ENCODE data around the gene SP1.
A peak's percentile ranks its signal among the peaks of the same experiment; 100 is the strongest.
"Not testable (repeated sequence)": the region's sequence is repeated elsewhere in the genome, so short reads cannot be mapped to it uniquely, and the experiment has no call there.

The SP1 gene

GRCh38 chr12:53358836-53359419 lies 21.0 kb upstream of the SP1 start:
- WGBS, 2 experiments (ENCODE audit: insufficient coverage in 2 of 2), result 100% methylated on average over 1 to 2 of the region's 5 CpGs

GRCh38 chr12:53361638-53362037 lies 18.3 kb upstream of the SP1 start:
- not testable (repeated sequence) for H3K27ac ChIP-seq (ENCODE audit: low read depth, low read length, severe bottlenecking); H3K4me1 ChIP-seq (ENCODE audit: control insufficient read depth, insufficient read depth, low read length, poor library complexity, severe bottlenecking); H3K4me3 ChIP-seq (ENCODE audit: extremely low read depth, insufficient read depth, low read length, poor library complexity, severe bottlenecking); H3K9me3 ChIP-seq (ENCODE audit: control insufficient read depth, low read length); H3K36me3 ChIP-seq (ENCODE audit: control insufficient read depth, insufficient read depth, low read length)
- WGBS, 2 experiments (ENCODE audit: insufficient coverage in 2 of 2), result 80% methylated on average over 2 of the region's 10 CpGs; no CpG with 5 or more reads in 1 of the 2 experiments

More at GRCh38 chr12:53358836-53359419, 21.0 kb upstream of the SP1 start:
- Histone ChIP-seq H3K4me3 (ENCODE audit: extremely low read depth, insufficient read depth, low read length, poor library complexity, severe bottlenecking) (no peak overlapping the region), H3K9me3 (ENCODE audit: control insufficient read depth, low read length) (no peaks in the 10 kb centered on the region), H3K4me1 (ENCODE audit: control insufficient read depth, insufficient read depth, low read length, poor library complexity, severe bottlenecking) (no peaks in the 10 kb centered on the region), H3K27ac (ENCODE audit: low read depth, low read length, severe bottlenecking) (no peak overlapping the region), H3K36me3 (ENCODE audit: control insufficient read depth, insufficient read depth, low read length) (no peaks in the 10 kb centered on the region)

- H3K4me1 ChIP-seq (ENCODE audit: control insufficient read depth, insufficient read depth, low read length, poor library complexity, severe bottlenecking), result no peaks in the 10 kb centered on the region
- H3K27ac ChIP-seq (ENCODE audit: low read depth, low read length, severe bottlenecking), result no peak overlapping the region
- no peak overlapping the region for H3K4me3 ChIP-seq (ENCODE audit: extremely low read depth, insufficient read depth, low read length, poor library complexity, severe bottlenecking)
- H3K9me3 ChIP-seq (ENCODE audit: control insufficient read depth, low read length), result no peaks in the 10 kb centered on the region
- H3K36me3 ChIP-seq (ENCODE audit: control insufficient read depth, insufficient read depth, low read length), result no peaks in the 10 kb centered on the region
- 97% methylated on average over 3 of the region's 4 CpGs; no CpG with 5 or more reads in 1 of the 2 experiments for WGBS, 2 experiments (ENCODE audit: insufficient coverage in 2 of 2)
Measured at GRCh38 chr12:53365245-53365904, 14.6 kb upstream of the SP1 start.

DNA sequence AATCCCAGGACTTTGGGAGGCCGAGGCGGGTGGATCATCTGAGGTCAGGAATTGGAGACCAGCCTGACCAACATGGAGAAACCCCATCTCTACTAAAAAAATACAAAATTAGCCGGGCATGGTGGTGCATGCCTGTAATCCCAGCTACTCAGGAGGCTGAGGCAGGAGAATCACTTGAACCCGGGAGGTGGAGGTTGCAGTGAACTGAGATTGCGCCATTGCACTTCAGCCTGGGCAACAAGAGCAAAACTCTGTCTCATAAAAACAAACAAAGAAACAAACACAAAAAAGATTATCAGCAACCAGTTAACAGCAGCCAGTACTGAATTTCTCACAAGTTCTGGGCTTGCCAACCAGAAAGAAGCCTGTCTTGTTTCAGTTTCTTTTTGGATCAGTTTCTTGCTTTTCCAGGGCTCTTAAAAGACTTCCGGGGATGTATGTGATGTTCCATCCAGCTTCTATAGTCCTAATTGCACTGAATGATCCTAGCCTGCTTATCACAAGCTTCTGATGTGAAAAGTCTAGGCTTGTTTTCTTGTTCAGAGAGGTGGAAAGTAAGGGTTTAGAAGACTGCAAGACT lies 6.3 kb upstream of the SP1 start:
- 100% methylated on average over 3 to 4 of the region's 6 CpGs for WGBS, 2 experiments (ENCODE audit: insufficient coverage in 2 of 2)
- peak overlapping the region; percentile 66 for H3K27ac ChIP-seq (ENCODE audit: low read depth, low read length, severe bottlenecking)
- not testable (repeated sequence) for H3K4me1 ChIP-seq (ENCODE audit: control insufficient read depth, insufficient read depth, low read length, poor library complexity, severe bottlenecking); H3K9me3 ChIP-seq (ENCODE audit: control insufficient read depth, low read length); H3K36me3 ChIP-seq (ENCODE audit: control insufficient read depth, insufficient read depth, low read length); H3K4me3 ChIP-seq (ENCODE audit: extremely low read depth, insufficient read depth, low read length, poor library complexity, severe bottlenecking)

GRCh38 chr12:53374277-53374676 lies 5.7 kb upstream of the SP1 start:
- WGBS, 2 experiments (ENCODE audit: insufficient coverage in 2 of 2), result 83 to 86% methylated on average over 11 to 12 of the region's 14 CpGs

GRCh38 chr12:53376747-53377146 lies 3.2 kb upstream of the SP1 start:
- Histone ChIP-seq H3K4me3 (ENCODE audit: extremely low read depth, insufficient read depth, low read length, poor library complexity, severe bottlenecking) (no peak overlapping the region), H3K27ac (ENCODE audit: low read depth, low read length, severe bottlenecking) (no peak overlapping the region), H3K9me3 (ENCODE audit: control insufficient read depth, low read length) (no peaks in the 10 kb centered on the region), H3K4me1 (ENCODE audit: control insufficient read depth, insufficient read depth, low read length, poor library complexity, severe bottlenecking) (peaks cover 17% of the 10 kb centered on the region), H3K36me3 (ENCODE audit: control insufficient read depth, insufficient read depth, low read length) (peaks cover 6% of the 10 kb centered on the region)
- WGBS, 2 experiments (ENCODE audit: insufficient coverage in 2 of 2), result no CpG with 5 or more reads among the region's 2 CpGs

More at GRCh38 chr12:53374277-53374676, 5.7 kb upstream of the SP1 start:
- H3K9me3 ChIP-seq (ENCODE audit: control insufficient read depth, low read length); H3K4me1 ChIP-seq (ENCODE audit: control insufficient read depth, insufficient read depth, low read length, poor library complexity, severe bottlenecking); H3K4me3 ChIP-seq (ENCODE audit: extremely low read depth, insufficient read depth, low read length, poor library complexity, severe bottlenecking); H3K27ac ChIP-seq (ENCODE audit: low read depth, low read length, severe bottlenecking); H3K36me3 ChIP-seq (ENCODE audit: control insufficient read depth, insufficient read depth, low read length): not testable (repeated sequence)

DNA sequence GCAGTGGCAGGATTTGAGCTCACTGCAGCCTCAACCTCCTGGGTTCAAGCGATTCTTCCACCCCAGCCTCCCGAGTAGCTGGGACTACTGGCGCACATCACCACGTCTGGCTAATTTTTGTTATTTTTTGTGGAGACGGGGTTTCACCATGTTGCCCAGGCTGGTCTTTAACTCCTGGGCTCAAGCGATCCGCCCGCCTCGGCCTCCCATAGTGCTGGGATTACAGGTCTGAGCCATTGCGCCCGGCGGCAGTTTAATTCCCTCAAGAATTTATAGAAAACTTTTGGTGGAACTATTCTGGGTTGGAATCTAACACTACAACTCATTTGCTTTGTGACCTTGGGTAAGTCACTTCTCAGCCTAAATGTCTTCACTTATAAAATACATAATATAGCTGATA lies 1.8 kb upstream of the SP1 start:
- 94 to 98% methylated on average over 7 to 9 of the region's 12 CpGs for WGBS, 2 experiments (ENCODE audit: insufficient coverage in 2 of 2)
- H3K9me3 ChIP-seq (ENCODE audit: control insufficient read depth, low read length), result no peaks in the 10 kb centered on the region
- H3K36me3 ChIP-seq (ENCODE audit: control insufficient read depth, insufficient read depth, low read length), result peaks cover 20% of the 10 kb centered on the region
- no peak overlapping the region for H3K27ac ChIP-seq (ENCODE audit: low read depth, low read length, severe bottlenecking)
- no peak overlapping the region for H3K4me3 ChIP-seq (ENCODE audit: extremely low read depth, insufficient read depth, low read length, poor library complexity, severe bottlenecking)
- H3K4me1 ChIP-seq (ENCODE audit: control insufficient read depth, insufficient read depth, low read length, poor library complexity, severe bottlenecking), result peaks cover 21% of the 10 kb centered on the region

- Histone ChIP-seq H3K9me3 (ENCODE audit: control insufficient read depth, low read length) (no peaks in the 10 kb centered on the region), H3K4me1 (ENCODE audit: control insufficient read depth, insufficient read depth, low read length, poor library complexity, severe bottlenecking) (peaks cover 28% of the 10 kb centered on the region), H3K4me3 (ENCODE audit: extremely low read depth, insufficient read depth, low read length, poor library complexity, severe bottlenecking) (peak overlapping the region; percentile 41), H3K27ac (ENCODE audit: low read depth, low read length, severe bottlenecking) (peak overlapping the region; percentile 73), H3K36me3 (ENCODE audit: control insufficient read depth, insufficient read depth, low read length) (peaks cover 26% of the 10 kb centered on the region)
- 32 to 35% methylated on average over 22 to 23 of the region's 23 CpGs for WGBS, 2 experiments (ENCODE audit: insufficient coverage in 2 of 2)
Measured at GRCh38 chr12:53378724-53379388, 1.1 kb upstream of the SP1 start.

DNA sequence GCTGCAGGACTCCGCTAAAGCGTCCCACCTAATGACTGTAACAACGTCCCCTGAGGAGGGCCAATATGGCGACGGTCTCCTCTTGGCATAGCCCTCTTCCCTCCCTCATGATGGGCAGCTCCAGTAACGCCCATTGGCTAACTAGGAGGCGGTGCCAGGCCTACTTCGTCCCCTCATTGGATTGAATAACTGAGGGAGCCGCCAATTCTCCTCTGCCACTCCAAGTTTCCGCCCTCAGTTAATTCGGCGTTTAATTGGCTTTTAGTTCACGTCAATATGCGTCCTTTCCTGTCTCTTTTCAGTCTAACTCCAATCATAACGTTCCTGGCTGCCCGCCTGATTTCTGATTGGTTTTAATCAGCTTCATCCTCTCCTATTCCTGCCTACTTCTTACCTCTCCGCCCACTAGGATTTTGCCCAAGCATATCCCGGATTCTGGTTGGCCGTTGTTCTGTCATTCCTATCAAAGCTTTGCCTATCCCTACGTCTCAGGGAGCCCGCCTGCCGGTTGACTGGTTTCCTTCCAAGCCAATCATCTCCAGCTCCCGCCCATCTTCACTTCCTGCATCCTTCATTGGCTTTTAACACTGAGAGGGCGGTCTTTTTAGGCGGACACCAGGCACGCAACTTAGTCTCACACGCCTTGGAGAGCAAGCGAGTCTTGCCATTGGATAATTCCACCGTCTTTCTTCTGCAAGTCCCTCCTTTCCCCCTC lies 430 bp upstream of the SP1 start:
- H3K4me1 ChIP-seq (ENCODE audit: control insufficient read depth, insufficient read depth, low read length, poor library complexity, severe bottlenecking), result peaks cover 28% of the 10 kb centered on the region
- H3K4me3 ChIP-seq (ENCODE audit: extremely low read depth, insufficient read depth, low read length, poor library complexity, severe bottlenecking), result peak overlapping the region; percentile 56
- H3K27ac ChIP-seq (ENCODE audit: low read depth, low read length, severe bottlenecking), result peak overlapping the region; percentile 99
- peaks cover 33% of the 10 kb centered on the region for H3K36me3 ChIP-seq (ENCODE audit: control insufficient read depth, insufficient read depth, low read length)
- WGBS, 2 experiments (ENCODE audit: insufficient coverage in 2 of 2), result 0% methylated on average over 29 of the region's 29 CpGs
- no peaks in the 10 kb centered on the region for H3K9me3 ChIP-seq (ENCODE audit: control insufficient read depth, low read length)

All from mesodermal cell (in vitro differentiated cells).